ENCODE results near the gene SULF2. TPM values are rescaled to one million over a fixed set of nuclear protein-coding genes. Genes with fewer than 3 reads are reported as not detected.

SULF2 gene
- total RNA-seq, 1 experiment from 2014 or later, result 13.0 TPM

GRCh38 chr20:47713163-47713562 is 72.1 kb downstream of the SULF2 start:
- H3K9me3 ChIP-seq (ENCODE audit: control insufficient read depth in 1 of 2, insufficient read depth in 1 of 2, low read depth in 1 of 2, low read length in 2 of 2), result no peaks in the 10 kb centered on the region
- no peak overlapping the region for H2AFZ ChIP-seq (ENCODE audit: low read depth, low read length, poor library complexity, severe bottlenecking)
- no peak overlapping the region for H3K27ac ChIP-seq (ENCODE audit: low read depth, low read length)
- H3K4me1 ChIP-seq (ENCODE audit: control insufficient read depth in 1 of 2, insufficient read depth in 2 of 2, low read length in 2 of 2), result no peaks in the 10 kb centered on the region
- H3K4me2 ChIP-seq (ENCODE audit: low read length), result no peak overlapping the region
- no peak for ATAC-seq
- RAD21 ChIA-PET (ENCODE audit: low non-redundant PET in 1 of 2, low total read pairs in 2 of 2, uncharacterized antibody in 2 of 2, unreplicated experiment in 2 of 2), result no interaction called here
- H3K36me3 ChIP-seq (ENCODE audit: control insufficient read depth in 1 of 2, insufficient read depth in 2 of 2, low read length in 2 of 2), result no peaks in the 10 kb centered on the region
- H3K9ac ChIP-seq (ENCODE audit: low read length), result no peak overlapping the region
- TF ChIP-seq SRF (IDR thresholded peaks at IDR 0.05; ENCODE audit: low read depth) (no peak), ZFX (IDR thresholded peaks at IDR 0.05) (no peak), EZH2 (IDR thresholded peaks at IDR 0.05) (no peak), ZBTB33 (IDR thresholded peaks at IDR 0.05; ENCODE audit: extremely low read depth, insufficient replicate concordance, low read length) (no peak)
- TF ChIP-seq, protein P1, sequence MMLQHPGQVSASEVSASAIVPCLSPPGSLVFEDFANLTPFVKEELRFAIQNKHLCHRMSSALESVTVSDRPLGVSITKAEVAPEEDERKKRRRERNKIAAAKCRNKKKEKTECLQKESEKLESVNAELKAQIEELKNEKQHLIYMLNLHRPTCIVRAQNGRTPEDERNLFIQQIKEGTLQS (IDR thresholded peaks at IDR 0.05), result no peak
- no peak overlapping the region for H3K4me3 ChIP-seq (replicated peaks in 1 of 2; ENCODE audit: low read depth in 1 of 2, low read length in 2 of 2)
- intact Hi-C loops (cut with micrococcal nuclease), result loop anchor here (5.0 kb wide), 1 partner anchor 36 kb away; no protein-coding TSS in a partner anchor
- H3K27me3 ChIP-seq (ENCODE audit: insufficient read depth, low read length), result no peaks in the 10 kb centered on the region
- H4K20me1 ChIP-seq (ENCODE audit: insufficient read depth), result no peaks in the 10 kb centered on the region
- no peaks in the 10 kb centered on the region for H3K9me2 ChIP-seq (ENCODE audit: insufficient read depth)
- BruUV-seq (replicated peaks), result no TSS peak
- POLR2A ChIA-PET, result no interaction called here
- H3K79me2 ChIP-seq (ENCODE audit: insufficient read depth, low read length), result no peaks in the 10 kb centered on the region
- DNase-seq (ENCODE audit: low read depth, low spot score), result no peak
- CTCF ChIA-PET, result no interaction called here

- TF ChIP-seq EZH2 (IDR thresholded peaks at IDR 0.05) (no peak), ZFX (IDR thresholded peaks at IDR 0.05) (no peak)
- Histone ChIP-seq H3K79me2 (ENCODE audit: insufficient read depth, low read length) (no peaks in the 10 kb centered on the region), H2AFZ (ENCODE audit: low read depth, low read length, poor library complexity, severe bottlenecking) (no peak overlapping the region), H3K27me3 (ENCODE audit: insufficient read depth, low read length) (no peaks in the 10 kb centered on the region), H3K4me1 (ENCODE audit: control insufficient read depth in 1 of 2, insufficient read depth in 2 of 2, low read length in 2 of 2) (no peaks in the 10 kb centered on the region), H3K9me2 (ENCODE audit: insufficient read depth) (no peaks in the 10 kb centered on the region), H4K20me1 (ENCODE audit: insufficient read depth) (no peaks in the 10 kb centered on the region), H3K4me3 (replicated peaks in 1 of 2; ENCODE audit: low read depth in 1 of 2, low read length in 2 of 2) (no peak overlapping the region), H3K9me3 (ENCODE audit: control insufficient read depth in 1 of 2, insufficient read depth in 1 of 2, low read depth in 1 of 2, low read length in 2 of 2) (no peaks in the 10 kb centered on the region), H3K4me2 (ENCODE audit: low read length) (no peak overlapping the region), H3K36me3 (ENCODE audit: control insufficient read depth in 1 of 2, insufficient read depth in 2 of 2, low read length in 2 of 2) (no peaks in the 10 kb centered on the region), H3K27ac (ENCODE audit: low read depth, low read length) (no peak overlapping the region), H3K9ac (ENCODE audit: low read length) (no peak overlapping the region)
- BruUV-seq (replicated peaks), result no TSS peak
- intact Hi-C loops (cut with micrococcal nuclease), result loop anchor here (5.0 kb wide), 1 partner anchor 34 kb away; no protein-coding TSS in a partner anchor
- POLR2A ChIA-PET, result no interaction called here
- ATAC-seq (no peak), DNase-seq (ENCODE audit: low read depth, low spot score) (no peak)
- RAD21 ChIA-PET (ENCODE audit: low non-redundant PET in 1 of 2, low total read pairs in 2 of 2, uncharacterized antibody in 2 of 2, unreplicated experiment in 2 of 2), result no interaction called here
- CTCF ChIA-PET, result no interaction called here
These were observed 74.1 kb downstream of the SULF2 start for GRCh38 chr20:47711046-47711752.
